ENCODE results near the gene POLD4.
"Not testable (repeated sequence)": the region's sequence is repeated elsewhere in the genome, so short reads cannot be mapped to it uniquely, and the experiment has no call there.

POLD4 gene

DNA sequence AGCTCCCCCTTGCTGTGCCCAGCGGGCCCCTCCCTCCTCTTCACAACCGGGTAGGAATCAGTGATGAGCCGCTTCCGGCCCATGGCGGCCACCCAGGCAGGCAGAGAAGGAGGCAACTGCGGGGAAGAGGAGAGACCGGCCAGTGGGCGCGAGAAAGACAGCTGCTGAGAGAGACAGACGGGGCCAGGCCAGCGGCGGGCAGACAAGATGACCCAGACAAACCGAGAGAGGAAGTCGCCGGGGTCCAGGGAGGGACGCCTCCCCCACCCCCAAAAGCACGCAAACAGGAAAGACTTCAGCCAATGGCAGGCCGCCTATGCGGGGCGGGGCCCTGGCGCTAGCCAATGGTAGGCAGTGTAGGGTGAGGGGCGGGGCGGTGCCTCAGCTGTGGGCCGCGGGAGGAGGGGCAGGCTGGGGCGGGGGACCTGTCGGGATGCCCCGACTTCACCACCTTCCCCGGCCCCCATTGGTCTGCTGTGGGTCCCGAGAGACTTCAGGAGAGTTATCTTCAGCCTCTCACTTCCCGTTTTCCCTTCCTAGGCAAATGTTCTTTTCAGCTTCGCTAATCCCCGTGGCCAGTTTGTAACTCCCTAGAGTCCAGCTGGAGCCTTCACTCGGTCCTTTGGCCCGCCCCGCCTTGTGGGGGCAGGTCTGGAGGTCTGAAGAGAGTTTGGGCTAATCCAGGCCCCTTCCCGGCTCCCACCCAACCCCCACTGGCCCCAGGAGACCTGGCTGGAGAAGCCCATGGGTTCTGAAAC is at the start of gene POLD4:
Gene POLD4 (minus strand): TSS at position 230 of the 758 bp plus-strand sequence. CDS start 147 bp downstream, at position 83.
- DNase-seq = peak; percentile 92

DNA sequence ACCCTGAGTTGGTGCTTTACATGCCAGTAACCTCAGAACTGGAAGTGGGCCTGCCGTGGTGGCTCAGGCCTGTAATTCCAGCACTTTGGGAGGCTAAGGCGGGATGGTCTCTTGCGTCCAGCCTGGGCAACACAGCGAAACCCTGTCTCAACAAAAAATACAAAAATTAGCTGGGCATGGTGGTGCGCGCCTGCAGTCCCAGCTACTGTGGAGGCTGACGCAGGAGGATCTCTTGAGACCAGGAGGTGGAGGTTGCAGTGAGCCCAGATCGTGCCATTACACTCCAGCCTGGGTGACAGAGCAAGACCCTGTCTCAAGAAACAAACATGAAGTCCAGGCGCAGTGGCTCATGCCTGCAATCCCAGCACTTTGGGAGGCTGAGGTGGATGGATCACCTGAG is 49.7 kb upstream of the POLD4 start:
- DNase-seq = not testable (repeated sequence)

DNA sequence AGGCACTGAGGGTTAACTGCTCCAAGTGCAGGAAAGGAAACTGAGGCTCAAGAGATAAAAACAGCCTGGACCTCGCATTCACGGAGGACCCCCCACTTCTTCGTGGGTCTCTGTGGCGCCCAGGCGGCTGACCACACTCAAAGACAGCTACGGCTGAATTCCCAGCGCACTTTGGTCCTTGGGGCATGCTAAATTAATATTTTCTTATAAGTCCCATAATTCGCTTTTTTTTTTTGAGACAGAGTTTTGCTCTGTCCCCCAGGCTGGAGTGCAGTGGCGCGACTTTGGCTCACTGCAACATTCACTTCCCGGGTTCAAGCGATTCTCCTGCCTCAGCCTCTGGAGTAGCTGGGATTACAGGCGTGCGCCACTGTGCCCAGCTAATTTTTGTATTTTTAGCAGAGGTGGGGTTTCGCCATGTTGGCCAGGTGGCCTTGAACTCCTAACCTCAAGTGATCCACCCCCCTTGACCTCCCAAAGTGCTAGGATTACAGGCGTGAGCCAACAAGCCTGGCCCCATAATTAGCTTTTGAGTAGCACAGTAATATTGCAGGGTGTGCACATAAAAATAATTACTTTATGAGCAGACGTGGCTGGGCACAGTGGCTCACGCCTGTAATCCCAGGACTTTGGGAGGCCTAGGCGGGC is 49.0 kb upstream of the POLD4 start:
- DNase-seq = not testable (repeated sequence)

DNA sequence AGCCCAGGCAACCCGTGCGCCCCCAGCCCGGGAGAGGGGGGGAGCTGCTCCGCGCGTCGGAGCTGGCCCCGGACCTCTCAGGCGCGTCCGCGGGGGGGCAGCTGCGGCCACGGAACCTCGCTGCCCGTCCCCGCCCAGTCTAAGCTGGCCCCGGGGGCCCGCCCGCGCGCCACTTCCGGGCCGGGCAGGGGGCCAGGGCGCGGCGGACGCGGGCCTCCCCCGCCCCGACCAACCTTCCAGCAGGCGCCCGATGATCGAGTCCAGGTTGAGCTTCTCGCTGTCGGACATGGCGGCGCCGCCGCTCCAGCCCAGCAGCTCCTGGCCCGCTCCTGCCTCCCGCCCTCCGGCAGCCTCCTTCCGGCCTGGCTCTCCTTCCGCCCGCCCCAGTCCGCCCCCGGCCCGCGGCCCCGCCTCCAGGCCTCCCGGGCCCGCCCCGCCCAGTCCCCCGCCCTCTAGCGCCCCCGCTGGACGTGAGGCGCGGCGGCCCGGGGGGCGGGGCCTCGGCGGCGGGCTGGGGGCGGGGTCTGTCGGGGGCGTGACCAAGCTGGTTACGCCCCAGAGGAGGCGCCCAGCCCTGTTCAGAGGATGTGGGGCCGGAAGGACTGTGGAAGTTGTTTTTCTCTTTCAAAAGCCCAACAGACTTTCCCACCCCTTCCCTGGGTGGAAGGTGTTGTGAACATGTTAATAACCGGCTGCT is 48.3 kb upstream of the POLD4 start, which contains the start of gene PPP1CA:
Gene PPP1CA (minus strand): TSS at position 364 of the 697 bp plus-strand sequence. CDS start 76 bp downstream, at position 288.
- peak; percentile 75 for DNase-seq

DNA sequence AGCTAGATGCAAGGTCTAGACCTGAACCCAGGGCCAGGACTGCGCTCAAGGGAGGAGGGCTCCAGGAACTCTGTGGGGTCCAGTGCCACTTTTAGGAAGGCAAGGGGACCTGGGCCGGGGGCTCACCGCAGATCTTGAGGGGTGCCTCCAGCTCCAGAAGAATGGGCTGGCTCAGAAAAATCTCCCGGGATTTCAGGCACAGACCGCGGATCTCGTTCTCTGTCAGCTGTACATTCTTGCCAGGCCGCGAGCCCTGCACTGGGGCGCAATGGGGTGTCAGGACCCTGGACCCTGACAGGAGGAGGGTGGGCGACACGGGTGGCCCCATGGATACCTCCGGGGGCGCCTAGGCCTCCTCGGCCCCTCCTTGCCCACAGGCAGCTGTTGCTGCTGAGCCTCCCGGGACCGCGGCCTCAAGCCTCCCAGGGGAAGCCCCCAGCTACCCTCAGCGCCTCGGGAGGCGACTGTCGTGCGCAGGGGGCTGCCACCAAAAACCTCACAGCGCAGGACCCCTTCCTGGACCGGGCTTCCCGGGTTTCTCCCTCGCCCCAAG is 47.7 kb upstream of the POLD4 start:
- DNase-seq = no peak

DNA sequence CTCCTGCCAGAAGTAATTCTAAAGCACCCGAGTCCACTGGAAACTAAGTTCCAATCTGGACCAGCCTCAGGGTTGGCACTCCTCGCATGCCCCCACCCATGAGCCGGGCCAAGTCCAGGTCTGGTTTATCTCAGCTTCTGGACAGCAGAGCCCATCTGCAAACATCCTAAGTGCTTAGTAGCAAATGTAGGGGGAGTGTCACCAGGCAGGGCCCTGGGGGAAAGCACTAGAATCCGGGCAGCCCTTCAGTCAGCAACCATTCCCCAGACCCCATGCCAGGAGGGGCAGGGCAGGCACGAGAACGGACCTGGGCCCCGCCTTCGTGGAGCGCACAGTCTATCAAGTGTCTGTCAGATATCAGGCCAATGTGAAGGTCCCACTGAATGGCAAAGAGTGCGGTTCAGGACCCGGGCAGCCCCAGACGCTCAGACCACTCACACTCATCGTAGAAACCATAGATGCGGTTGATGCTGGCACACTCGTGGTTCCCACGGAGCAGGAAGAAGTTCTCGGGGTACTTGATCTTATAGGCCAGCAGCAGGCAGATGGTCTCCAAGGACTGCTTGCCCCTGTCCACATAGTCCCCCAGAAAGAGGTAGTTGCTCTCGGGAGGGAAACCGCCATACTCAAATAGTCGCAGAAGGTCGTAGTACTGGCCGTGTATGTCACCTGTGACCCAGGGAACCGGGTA is 47.0 kb upstream of the POLD4 start:
- no peak for DNase-seq

DNA sequence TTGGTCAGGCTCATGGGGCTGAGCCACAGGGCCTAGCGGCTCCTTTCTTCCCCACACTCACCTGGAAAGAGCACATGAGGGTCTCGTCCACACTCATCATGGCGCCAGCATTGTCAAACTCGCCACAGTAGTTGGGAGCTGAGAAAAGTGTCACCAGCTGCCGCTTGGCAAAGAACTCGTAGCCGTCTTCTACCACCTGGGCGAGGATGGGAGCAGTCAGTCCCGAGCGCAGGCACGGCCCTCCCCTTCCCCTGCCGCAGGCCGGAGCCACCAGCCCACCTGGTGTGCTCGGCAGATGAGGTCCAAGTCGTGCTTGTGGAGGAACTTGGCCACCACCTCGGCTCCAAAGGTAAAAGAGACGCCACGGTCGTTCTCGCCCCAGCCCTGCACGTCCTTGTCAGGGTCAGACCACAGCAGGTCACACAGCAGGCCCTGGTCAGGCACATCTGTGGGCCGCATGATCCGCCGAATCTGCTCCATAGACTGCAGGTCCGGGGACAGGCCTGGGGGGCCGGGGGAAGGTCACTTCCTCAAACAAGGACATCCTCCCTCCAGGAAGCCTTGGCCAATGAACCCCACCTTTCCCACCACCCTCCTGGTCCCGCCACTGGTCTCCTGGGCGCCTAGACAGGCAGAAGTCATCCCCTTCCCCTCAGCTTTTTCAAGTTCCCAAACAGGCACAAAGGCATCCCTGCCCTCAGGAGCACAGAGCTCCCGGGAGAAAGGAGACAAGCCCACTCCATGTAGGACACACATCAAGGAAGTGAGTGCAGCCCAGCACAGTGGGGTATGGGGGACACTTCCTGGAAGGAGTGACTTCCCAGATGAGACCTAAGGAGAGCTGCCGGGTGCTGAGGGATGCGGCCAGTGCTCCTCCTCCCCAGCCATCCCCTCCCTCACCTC is 45.6 kb upstream of the POLD4 start:
- no peak for DNase-seq

DNA sequence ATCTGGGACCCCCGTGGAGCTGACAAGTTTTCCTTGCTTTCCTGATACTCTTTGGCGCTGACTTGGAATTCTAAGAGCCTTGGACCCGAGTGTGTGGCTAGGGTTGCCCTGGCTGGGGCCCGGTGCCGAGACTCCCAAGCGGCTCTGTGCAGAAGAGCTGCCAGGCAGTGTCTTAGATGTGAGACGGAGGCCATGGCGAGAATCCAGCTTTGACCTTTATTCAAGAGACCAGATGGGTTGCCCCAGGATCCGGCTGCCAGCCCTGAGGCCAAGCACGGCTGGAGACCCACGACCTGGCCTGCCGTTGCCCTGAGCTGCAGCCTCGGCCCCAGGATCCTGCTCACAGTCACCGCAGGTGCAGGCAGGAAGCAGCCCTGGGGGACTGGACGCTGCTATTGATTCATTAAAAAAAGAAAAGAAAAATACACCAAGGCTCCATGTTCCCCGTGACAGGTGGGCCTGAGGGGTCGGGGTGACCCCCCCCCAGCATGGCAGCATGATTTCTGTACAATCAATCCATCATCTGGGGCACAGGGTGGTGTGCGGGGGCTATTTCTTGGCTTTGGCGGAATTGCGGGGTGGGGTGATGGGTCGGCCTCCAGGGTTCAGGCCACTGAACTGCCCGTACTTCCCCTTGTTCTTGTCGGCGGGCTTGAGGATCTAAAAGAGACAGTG is 44.8 kb upstream of the POLD4 start:
- DNase-seq = no peak

DNA sequence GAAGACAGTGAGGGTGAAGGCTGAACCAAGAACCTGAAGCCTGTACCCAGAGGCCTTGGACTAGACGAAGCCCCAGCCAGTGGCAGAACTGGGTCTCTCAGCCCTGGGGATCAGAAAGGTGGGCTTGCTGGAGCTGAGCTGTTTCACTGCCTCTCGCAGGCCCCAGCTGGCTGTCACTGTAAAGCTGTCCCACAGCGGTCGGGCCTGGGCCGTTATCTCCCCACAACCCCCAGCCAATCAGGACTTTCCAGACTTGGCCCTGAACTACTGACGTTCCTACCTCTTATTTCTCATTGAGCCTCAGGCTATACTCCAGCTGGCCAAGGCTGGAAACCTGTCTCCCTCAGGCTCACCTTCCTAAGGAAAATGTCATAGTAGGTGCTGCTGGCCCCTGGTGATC is 44.2 kb upstream of the POLD4 start:
- DNase-seq = no peak

DNA sequence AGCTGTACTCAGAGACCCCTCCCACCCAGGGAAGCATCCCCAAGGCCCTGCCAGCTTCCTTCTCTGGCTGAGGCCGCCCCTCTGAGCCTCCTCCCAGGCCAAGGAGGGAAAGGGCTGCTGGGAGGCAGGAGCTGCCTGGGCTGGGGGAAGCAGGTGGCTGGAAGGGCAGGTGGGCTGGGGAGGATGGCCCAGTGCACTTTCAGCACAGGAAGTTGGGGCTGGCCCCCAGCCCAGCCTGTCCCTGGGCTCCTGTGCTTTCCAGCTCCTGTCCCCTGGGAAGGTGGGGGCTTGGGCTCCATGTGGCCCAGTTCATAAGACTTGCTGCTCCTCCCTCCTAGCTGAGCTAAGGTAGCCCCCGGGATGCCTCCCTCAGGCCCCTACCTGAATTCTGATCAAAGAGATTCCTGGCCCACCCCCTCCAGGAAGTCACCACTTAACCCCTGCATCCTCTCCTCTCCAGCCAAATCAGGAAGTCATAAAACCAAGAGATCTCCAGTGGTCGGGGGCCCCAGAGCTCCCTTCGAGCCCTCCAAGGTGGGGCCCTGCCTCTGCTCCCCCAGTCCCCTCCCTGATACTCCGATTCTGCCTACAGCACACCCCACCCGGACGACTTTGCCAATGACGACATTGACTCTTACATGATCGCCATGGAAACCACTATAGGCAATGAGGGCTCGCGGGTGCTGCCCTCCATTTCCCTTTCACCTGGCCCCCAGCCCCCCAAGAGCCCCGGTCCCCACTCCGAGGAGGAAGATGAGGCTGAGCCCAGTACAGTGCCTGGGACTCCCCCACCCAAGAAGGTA is 43.4 kb upstream of the POLD4 start:
- DNase-seq = no peak

DNA sequence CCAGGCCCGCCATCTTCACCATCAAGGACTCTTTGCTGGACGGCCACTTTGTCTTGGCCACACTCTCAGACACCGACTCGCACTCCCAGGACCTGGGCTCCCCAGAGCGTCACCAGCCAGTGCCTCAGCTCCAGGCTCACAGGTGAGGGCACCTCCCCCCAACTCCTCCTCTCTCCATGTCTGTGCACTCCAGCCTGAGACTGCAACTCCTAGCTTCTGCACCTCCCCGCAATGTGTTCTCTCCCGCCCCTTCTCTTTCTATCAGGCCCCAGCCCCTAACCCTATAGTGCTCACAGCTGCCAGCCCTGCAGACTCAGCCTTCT is 42.9 kb upstream of the POLD4 start:
- DNase-seq = no peak

DNA sequence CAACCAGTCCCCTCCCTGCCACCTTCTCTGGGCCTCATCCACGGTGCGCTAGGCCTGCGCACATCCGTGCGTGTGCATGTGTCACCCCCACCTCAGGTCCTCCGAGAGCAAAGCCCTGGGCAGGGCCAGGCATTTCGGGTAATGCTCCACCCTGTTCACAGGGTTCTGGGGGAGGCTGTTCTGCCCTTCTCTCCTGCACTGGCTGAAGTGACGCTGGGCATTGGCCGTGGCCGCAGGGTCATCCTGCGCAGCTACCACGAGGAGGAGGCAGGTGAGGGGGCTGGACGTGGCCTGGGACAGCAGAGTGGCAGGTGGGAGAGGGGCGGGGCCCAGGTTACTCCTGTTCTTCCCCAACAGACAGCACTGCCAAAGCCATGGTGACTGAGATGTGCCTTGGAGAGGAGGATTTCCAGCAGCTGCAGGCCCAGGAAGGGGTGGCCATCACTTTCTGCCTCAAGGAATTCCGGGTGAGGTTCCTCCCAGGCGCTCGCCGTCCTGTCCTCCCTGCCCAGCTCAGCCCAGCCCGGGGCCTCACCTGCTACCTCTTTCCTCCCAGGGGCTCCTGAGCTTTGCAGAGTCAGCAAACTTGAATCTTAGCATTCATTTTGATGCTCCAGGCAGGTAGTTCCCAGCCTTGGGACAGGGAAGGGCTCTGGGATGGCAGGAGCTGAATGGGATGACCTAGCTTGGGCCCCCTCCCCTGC is 42.4 kb upstream of the POLD4 start:
- DNase-seq = no peak

DNA sequence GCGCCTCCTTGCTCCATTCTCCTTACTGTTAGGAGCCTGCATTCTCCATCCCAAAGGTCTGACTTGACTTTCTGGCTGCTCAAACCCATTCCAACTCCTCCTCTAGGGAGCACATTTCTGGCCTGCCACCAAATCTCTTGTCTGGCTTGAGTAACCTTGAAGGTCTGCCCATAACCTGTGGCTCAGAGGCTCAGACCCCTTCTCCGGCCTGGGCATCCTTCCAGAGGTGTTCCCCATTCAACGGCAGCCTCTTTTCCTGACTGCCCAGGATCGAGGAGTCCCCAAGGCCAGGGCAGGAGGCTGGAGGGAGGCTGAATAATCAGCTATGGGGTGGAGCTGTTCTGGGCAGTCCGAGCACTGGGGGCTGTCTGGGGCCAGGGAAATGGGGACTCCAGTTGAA is 40.6 kb upstream of the POLD4 start:
- DNase-seq = no peak

DNA sequence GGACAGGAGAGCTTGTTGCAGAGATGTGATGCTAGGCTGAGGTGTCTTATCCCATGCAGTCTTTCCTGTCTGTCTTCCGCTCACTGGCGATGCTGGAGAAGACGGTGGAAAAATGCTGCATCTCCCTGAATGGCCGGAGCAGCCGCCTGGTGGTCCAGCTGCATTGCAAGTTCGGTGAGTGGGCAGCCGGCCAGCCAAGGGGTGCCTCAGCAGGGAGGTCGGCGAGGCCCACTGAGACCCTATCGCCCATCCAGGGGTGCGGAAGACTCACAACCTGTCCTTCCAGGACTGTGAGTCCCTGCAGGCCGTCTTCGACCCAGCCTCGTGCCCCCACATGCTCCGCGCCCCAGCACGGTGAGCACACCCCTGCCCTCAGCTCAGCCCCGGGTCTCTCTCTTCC is 40.1 kb upstream of the POLD4 start:
- DNase-seq = no peak

DNA sequence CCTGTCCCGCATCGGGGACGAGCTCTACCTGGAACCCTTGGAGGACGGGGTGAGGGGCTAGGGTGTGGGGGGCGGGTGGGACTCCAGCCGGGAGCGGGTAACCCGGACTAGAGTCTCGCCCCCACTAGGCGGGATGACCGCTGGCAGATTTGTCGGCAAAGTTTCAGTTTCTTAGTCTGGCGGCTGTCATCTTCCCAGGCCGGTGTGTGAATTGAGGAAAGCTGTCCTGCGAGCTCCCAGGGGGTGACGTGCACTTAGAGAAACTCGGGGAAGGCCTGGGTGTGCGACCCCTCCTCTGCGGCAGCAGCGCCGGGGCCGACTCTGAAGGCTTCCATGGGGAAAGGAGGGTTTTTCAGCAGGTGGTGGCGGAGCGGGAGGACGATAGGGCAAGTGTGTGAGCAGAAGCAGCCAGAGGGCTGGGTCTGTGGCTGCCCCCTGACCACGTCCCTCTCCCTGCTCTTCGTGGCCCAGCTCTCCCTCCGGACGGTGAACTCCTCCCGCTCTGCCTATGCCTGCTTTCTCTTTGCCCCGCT is 38.9 kb upstream of the POLD4 start:
- no peak for DNase-seq

DNA sequence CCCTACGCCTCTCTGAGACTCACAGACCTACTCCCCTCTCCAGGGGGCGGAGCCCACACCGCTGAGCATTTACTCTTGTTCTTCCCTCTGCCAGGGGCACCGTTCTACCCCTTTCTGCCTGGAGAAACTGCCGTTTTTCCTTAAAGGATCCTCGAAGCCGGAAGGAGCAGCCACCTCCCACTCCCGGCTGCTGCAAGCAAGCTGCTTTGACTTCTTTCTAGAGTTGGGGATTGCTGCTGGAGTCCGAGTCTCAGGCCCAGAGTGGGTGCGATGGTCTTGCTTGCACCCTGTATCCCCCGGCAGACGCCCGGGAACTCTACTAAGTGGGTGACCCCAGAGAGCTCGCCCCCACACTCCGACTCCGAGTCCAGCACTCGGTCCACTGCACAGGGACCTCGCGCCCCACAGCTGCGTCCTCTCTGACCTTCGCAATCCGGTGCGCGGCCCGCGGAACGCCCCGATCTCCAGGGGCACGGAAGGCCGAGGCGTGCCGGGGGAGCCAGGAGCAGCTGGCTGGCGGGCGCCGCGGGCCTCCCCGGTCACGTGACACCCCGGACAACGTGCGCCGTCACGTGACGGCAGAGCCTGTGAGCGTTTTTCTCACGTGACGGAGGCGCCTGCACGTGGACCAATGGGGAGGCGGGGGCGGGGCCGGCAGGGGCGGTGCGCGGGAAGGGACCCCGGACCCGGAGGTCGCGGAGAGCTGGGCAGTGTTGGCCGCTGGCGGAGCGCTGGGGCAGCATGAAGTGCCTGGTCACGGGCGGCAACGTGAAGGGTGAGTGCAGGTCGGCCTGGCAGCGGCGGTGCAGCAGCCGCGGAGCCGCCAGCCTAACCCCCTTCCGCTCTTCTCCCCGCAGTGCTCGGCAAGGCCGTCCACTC is 38.2 kb upstream of the POLD4 start, which contains the start of gene RAD9A:
Gene RAD9A (plus strand): TSS at position 683 of the 879 bp plus-strand sequence. CDS start 59 bp downstream, at position 742.
- DNase-seq = peak; percentile 86

DNA sequence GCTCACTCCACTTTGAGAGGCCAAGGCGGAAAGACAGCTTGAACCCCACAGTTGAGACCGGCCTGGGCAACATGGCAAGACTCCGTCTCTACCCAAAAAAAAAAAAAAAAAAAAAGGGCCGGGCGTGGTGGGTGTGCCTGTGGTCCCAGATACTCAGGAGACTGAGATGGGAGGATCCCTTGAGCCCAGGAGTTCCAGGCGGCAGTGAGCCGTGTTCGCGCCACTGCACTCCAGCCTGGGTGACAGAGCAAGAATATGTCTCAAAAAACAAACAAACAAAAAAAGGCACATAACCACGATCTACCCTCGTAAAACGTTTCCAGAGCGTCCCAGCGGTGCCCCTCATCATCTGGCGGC is 37.6 kb upstream of the POLD4 start:
- no peak for DNase-seq

DNA sequence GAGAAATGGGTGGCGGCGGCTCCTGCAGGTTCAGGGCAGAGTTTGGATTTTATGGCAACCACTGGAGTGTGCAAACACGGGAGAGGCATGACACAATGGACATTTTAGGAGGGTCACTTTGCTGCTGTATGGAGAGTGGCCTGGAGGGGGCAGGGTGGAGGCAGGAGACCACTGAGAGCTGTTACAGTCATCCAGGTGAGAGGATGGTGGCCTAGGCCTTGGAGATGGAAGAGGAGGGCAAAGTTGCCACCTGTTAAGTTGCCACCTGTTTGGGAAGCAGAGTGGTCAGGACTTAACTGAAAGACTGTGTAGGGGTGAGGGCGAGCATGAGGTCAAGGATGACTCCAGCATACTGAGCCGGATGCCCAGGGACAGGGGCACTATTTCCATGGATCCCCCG is 36.1 kb upstream of the POLD4 start:
- peak; percentile 16 for DNase-seq

All from NCI-H526 treated with DMSO at 0.1 percent for 48 hours (cell line).